Measurements from ENCODE around the gene ATP2A1. TPM values are rescaled to one million over a fixed set of nuclear protein-coding genes. Genes with fewer than 3 reads are reported as not detected.

The ATP2A1 gene
- total and polyA plus RNA-seq, 2 of the 13 experiments (the other 11 are each of a cell fraction or from before 2014, with no cell fraction given) = 3.2 to 12.5 TPM

- 95% methylated on average over 10 of the region's 10 CpGs for WGBS (ENCODE audit: low lambda C conversion rate)
- H2AFZ ChIP-seq (ENCODE audit: low read length) = no peak overlapping the region
- H3K4me2 ChIP-seq (ENCODE audit: low read depth, low read length) = no peak overlapping the region
- no peak overlapping the region for H3K4me3 ChIP-seq (replicated peaks in 1 of 3; ENCODE audit: insufficient read depth in 1 of 3, low read depth in 2 of 3, low read length in 3 of 3)
- intact Hi-C loops (cut with micrococcal nuclease; ENCODE audit: unreplicated experiment) = loop anchor here (5.0 kb wide), 1 partner anchor 40 kb away; the partner anchor contains the start of gene RABEP2
- ATAC-seq (no peak), DNase-seq (ENCODE audit: low spot score) (no peak), FAIRE-seq (no peak)
- H3K79me2 ChIP-seq (ENCODE audit: insufficient read depth, low read length) = no peaks in the 10 kb centered on the region
- no TSS peak for BruUV-seq (replicated peaks)
- ChIA-PET CTCF (ENCODE audit: low intra/inter-chr PET ratio, low total read pairs) (no interaction called here), POLR2A (interaction anchor here (1.2 kb wide), 1 partner anchor 58 kb away, joined by 3 read pairs; no protein-coding TSS in a partner anchor)
- H4K20me1 ChIP-seq (ENCODE audit: insufficient read depth, low read length) = no peaks in the 10 kb centered on the region
- no peaks in the 10 kb centered on the region for H3K27me3 ChIP-seq (ENCODE audit: control insufficient read depth in 1 of 2, insufficient read depth in 2 of 2, low read length in 2 of 2)
- H3K27ac ChIP-seq (ENCODE audit: extremely low read length, insufficient read depth, low read length) = no peak overlapping the region
- peaks cover 14% of the 10 kb centered on the region for H3K4me1 ChIP-seq (ENCODE audit: insufficient read depth, low read length)
- no peak overlapping the region for H3K9ac ChIP-seq (ENCODE audit: insufficient read depth, low read depth, low read length)
- in situ Hi-C loops (cut with HindIII; ENCODE audit: extremely low pct_ligation_motif_present, low pct_unique_long_range_greater_than_20kb) = no loop called here
- no peaks in the 10 kb centered on the region for H3K9me3 ChIP-seq (ENCODE audit: low read length)
- peaks cover 16 to 23% of the 10 kb centered on the region in 2 experiments for H3K36me3 ChIP-seq (replicated peaks in 1 of 2; ENCODE audit: control insufficient read depth in 1 of 2, insufficient read depth in 2 of 2, low read length in 2 of 2)
- TF ChIP-seq CREB1 (IDR thresholded peaks at IDR 0.05) (0 out of 2 replicates have a peak, but pooled peaks have one; percentile 5), CREB1 (CRISPR knock-in tag; IDR thresholded peaks at IDR 0.05) (no peak), GATAD2A (CRISPR knock-in tag; IDR thresholded peaks at IDR 0.05) (no peak), CAMTA2 (CRISPR knock-in tag; IDR thresholded peaks at IDR 0.05; ENCODE audit: borderline replicate concordance) (no peak), ZNF547 (CRISPR knock-in tag; IDR thresholded peaks at IDR 0.05) (no peak), HMG20B (CRISPR knock-in tag; conservative IDR thresholded peaks at IDR 0.05) (no peak), JARID2 (CRISPR knock-in tag; IDR thresholded peaks at IDR 0.05; ENCODE audit: insufficient replicate concordance) (no peak)
- TF ChIP-seq, protein P1, sequence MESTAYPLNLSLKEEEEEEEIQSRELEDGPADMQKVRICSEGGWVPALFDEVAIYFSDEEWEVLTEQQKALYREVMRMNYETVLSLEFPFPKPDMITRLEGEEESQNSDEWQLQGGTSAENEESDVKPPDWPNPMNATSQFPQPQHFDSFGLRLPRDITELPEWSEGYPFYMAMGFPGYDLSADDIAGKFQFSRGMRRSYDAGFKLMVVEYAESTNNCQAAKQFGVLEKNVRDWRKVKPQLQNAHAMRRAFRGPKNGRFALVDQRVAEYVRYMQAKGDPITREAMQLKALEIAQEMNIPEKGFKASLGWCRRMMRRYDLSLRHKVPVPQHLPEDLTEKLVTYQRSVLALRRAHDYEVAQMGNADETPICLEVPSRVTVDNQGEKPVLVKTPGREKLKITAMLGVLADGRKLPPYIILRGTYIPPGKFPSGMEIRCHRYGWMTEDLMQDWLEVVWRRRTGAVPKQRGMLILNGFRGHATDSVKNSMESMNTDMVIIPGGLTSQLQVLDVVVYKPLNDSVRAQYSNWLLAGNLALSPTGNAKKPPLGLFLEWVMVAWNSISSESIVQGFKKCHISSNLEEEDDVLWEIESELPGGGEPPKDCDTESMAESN (CRISPR knock-in tag; conservative IDR thresholded peaks at IDR 0.05) = no peak
- TF ChIP-seq, protein P2, sequence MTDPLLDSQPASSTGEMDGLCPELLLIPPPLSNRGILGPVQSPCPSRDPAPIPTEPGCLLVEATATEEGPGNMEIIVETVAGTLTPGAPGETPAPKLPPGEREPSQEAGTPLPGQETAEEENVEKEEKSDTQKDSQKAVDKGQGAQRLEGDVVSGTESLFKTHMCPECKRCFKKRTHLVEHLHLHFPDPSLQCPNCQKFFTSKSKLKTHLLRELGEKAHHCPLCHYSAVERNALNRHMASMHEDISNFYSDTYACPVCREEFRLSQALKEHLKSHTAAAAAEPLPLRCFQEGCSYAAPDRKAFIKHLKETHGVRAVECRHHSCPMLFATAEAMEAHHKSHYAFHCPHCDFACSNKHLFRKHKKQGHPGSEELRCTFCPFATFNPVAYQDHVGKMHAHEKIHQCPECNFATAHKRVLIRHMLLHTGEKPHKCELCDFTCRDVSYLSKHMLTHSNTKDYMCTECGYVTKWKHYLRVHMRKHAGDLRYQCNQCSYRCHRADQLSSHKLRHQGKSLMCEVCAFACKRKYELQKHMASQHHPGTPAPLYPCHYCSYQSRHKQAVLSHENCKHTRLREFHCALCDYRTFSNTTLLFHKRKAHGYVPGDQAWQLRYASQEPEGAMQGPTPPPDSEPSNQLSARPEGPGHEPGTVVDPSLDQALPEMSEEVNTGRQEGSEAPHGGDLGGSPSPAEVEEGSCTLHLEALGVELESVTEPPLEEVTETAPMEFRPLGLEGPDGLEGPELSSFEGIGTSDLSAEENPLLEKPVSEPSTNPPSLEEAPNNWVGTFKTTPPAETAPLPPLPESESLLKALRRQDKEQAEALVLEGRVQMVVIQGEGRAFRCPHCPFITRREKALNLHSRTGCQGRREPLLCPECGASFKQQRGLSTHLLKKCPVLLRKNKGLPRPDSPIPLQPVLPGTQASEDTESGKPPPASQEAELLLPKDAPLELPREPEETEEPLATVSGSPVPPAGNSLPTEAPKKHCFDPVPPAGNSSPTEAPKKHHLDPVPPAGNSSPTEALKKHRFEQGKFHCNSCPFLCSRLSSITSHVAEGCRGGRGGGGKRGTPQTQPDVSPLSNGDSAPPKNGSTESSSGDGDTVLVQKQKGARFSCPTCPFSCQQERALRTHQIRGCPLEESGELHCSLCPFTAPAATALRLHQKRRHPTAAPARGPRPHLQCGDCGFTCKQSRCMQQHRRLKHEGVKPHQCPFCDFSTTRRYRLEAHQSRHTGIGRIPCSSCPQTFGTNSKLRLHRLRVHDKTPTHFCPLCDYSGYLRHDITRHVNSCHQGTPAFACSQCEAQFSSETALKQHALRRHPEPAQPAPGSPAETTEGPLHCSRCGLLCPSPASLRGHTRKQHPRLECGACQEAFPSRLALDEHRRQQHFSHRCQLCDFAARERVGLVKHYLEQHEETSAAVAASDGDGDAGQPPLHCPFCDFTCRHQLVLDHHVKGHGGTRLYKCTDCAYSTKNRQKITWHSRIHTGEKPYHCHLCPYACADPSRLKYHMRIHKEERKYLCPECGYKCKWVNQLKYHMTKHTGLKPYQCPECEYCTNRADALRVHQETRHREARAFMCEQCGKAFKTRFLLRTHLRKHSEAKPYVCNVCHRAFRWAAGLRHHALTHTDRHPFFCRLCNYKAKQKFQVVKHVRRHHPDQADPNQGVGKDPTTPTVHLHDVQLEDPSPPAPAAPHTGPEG (CRISPR knock-in tag; IDR thresholded peaks at IDR 0.05) = no peak
- TF ChIP-seq, protein P3, sequence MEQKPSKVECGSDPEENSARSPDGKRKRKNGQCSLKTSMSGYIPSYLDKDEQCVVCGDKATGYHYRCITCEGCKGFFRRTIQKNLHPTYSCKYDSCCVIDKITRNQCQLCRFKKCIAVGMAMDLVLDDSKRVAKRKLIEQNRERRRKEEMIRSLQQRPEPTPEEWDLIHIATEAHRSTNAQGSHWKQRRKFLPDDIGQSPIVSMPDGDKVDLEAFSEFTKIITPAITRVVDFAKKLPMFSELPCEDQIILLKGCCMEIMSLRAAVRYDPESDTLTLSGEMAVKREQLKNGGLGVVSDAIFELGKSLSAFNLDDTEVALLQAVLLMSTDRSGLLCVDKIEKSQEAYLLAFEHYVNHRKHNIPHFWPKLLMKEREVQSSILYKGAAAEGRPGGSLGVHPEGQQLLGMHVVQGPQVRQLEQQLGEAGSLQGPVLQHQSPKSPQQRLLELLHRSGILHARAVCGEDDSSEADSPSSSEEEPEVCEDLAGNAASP (CRISPR knock-in tag; IDR thresholded peaks at IDR 0.05; ENCODE audit: borderline replicate concordance) = no peak
- TF ChIP-seq, protein P4, sequence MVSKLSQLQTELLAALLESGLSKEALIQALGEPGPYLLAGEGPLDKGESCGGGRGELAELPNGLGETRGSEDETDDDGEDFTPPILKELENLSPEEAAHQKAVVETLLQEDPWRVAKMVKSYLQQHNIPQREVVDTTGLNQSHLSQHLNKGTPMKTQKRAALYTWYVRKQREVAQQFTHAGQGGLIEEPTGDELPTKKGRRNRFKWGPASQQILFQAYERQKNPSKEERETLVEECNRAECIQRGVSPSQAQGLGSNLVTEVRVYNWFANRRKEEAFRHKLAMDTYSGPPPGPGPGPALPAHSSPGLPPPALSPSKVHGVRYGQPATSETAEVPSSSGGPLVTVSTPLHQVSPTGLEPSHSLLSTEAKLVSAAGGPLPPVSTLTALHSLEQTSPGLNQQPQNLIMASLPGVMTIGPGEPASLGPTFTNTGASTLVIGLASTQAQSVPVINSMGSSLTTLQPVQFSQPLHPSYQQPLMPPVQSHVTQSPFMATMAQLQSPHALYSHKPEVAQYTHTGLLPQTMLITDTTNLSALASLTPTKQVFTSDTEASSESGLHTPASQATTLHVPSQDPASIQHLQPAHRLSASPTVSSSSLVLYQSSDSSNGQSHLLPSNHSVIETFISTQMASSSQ (IDR thresholded peaks at IDR 0.05; ENCODE audit: low read depth) = no peak
- TF ChIP-seq, protein P4 (CRISPR knock-in tag; IDR thresholded peaks at IDR 0.05; ENCODE audit: borderline replicate concordance) = no peak
Observed at GRCh38 chr16:28886945-28887344, 8.7 kb downstream of the ATP2A1 start.

Measured in HepG2 (cell line).